Activated gamma-delta T cell treated with anti-CD3 and anti-CD28 coated beads, Interleukin-2, amount 50 U/mL, for 16 hours (primary cell): Measurements from ENCODE around the gene MAN1A2.

ENCODE experiments used
- DNase-seq: peaks from one replicate; pipeline ENCODE4 v3.0.0-alpha.2; 2020; ENCODE audit warnings: low read depth

Gene MAN1A2

GRCh38 chr1:117559985-117560384 is 192.7 kb downstream of the MAN1A2 start:
- no peak for DNase-seq

- DNase-seq = no peak
Measured at GRCh38 chr1:117561071-117561470, 193.8 kb downstream of the MAN1A2 start.

- no peak for DNase-seq
Measured at GRCh38 chr1:117561551-117561950, 194.3 kb downstream of the MAN1A2 start.

GRCh38 chr1:117562581-117563491 is 195.6 kb downstream of the MAN1A2 start:
- DNase-seq = no peak

- DNase-seq = no peak
Measured at GRCh38 chr1:117563492-117563875, 196.2 kb downstream of the MAN1A2 start.

- no peak for DNase-seq
Measured at GRCh38 chr1:117564227-117565075, 197.2 kb downstream of the MAN1A2 start.

- DNase-seq = no peak
Measured at GRCh38 chr1:117565076-117565556, 197.9 kb downstream of the MAN1A2 start.

GRCh38 chr1:117565745-117566455 is 198.7 kb downstream of the MAN1A2 start:
- DNase-seq = no peak

GRCh38 chr1:117566556-117566955 is 199.3 kb downstream of the MAN1A2 start:
- no peak for DNase-seq

GRCh38 chr1:117567435-117567834 is 200.2 kb downstream of the MAN1A2 start:
- DNase-seq = no peak

GRCh38 chr1:117567976-117568375 is 200.7 kb downstream of the MAN1A2 start:
- no peak for DNase-seq

- no peak for DNase-seq
Measured at GRCh38 chr1:117568999-117569398, 201.8 kb downstream of the MAN1A2 start.

- no peak for DNase-seq
Measured at GRCh38 chr1:117569856-117570255, 202.6 kb downstream of the MAN1A2 start.

GRCh38 chr1:117570988-117571409 is 203.8 kb downstream of the MAN1A2 start:
- no peak for DNase-seq

GRCh38 chr1:117571496-117571895 is 204.2 kb downstream of the MAN1A2 start:
- DNase-seq = no peak

- no peak for DNase-seq
Measured at GRCh38 chr1:117572546-117572945, 205.3 kb downstream of the MAN1A2 start.

- no peak for DNase-seq
Measured at GRCh38 chr1:117573386-117574023, 206.3 kb downstream of the MAN1A2 start.

GRCh38 chr1:117574161-117574835 is 207.0 kb downstream of the MAN1A2 start:
- DNase-seq = no peak

GRCh38 chr1:117575586-117576225 is 208.5 kb downstream of the MAN1A2 start:
- DNase-seq = no peak

- no peak for DNase-seq
Measured at GRCh38 chr1:117576236-117576635, 209.0 kb downstream of the MAN1A2 start.
